HepG2 (cell line): ENCODE results near the gene RNF208. TPM values are rescaled to one million over a fixed set of nuclear protein-coding genes. Genes with fewer than 3 reads are reported as not detected.

Source experiments
- ATAC-seq: fragments of 200-7000 bp; cut with Tn5 transposase; 3 replicates; pipeline ENCODE4 v1.9.1; 2020; ENCODE audit warnings: mild to moderate bottlenecking, moderate library complexity
- BruUV-seq: library from RNA; stranded (reverse); fragments of 400-500 nt; replicated peaks from 2 replicates; lab custom pipeline; 2021; lab: Mats Ljungman, UMichigan
- CTCF ChIA-PET: fragments of 300-600 bp; formaldehyde crosslinking; extraction: SDS; loops from one replicate; lab custom pipeline; 2021; ENCODE audit warnings: low total read pairs, inconsistent platforms, low intra/inter-chr PET ratio; lab: Yijun Ruan, JAX
- POLR2A ChIA-PET: fragments of 350-600 bp; sonication (Branson Sonifier 250); formaldehyde crosslinking; loops from one replicate; lab custom pipeline; 2020; ENCODE audit warnings: antibody characterized with exemption, inconsistent platforms; lab: Yijun Ruan, JAX
- DNase-seq: peaks from one replicate; pipeline ENCODE4 v3.0.0-alpha.2; 2015; ENCODE audit warnings: low spot score
- FAIRE-seq: peaks from 3 replicates; lab custom pipeline; 2011; peaks lifted over from hg19 to GRCh38; lab: Jason Lieb, UNC
- H2AFZ ChIP-seq: one replicate; pipeline ENCODE4 v1.6.1; 2011; ENCODE audit warnings: low read length, inconsistent platforms
- H3K27ac ChIP-seq: fragments of 300-600 bp; 3 replicates; pipeline ENCODE4 v1.8.0; 2011; ENCODE audit warnings: mixed run types, mild to moderate bottlenecking, mixed read lengths, low read length, inconsistent platforms; ENCODE audit not compliant: insufficient read depth; ENCODE audit errors: extremely low read length
- H3K27me3 ChIP-seq, 2 experiments: fragments of 200-600 bp in 1 of 2; 2 replicates in 1 of 2; 3 replicates in 1 of 2; pipeline versions ENCODE4 v1.6.0 to v1.8.0; 2011; ENCODE audit warnings: low read length in 2 of 2, mild to moderate bottlenecking in 2 of 2, moderate library complexity in 2 of 2, inconsistent platforms in 1 of 2; ENCODE audit not compliant: insufficient read depth in 2 of 2, control insufficient read depth in 1 of 2
- H3K36me3 ChIP-seq, 2 experiments: fragments of 200-600 bp in 1 of 2; replicated peaks in 1 of 2; 2 replicates in 1 of 2; 3 replicates in 1 of 2; pipeline versions ENCODE4 v1.5.1 to v1.8.0; 2011; ENCODE audit warnings: low read length in 2 of 2, inconsistent platforms in 1 of 2; ENCODE audit not compliant: insufficient read depth in 2 of 2, control insufficient read depth in 1 of 2
- H3K4me1 ChIP-seq: 2 replicates; pipeline ENCODE4 v1.5.1; 2012; ENCODE audit warnings: low read length, inconsistent platforms; ENCODE audit not compliant: insufficient read depth
- H3K4me2 ChIP-seq: 2 replicates; pipeline ENCODE4 v1.6.0; 2011; ENCODE audit warnings: low read depth, low read length, inconsistent platforms
- H3K4me3 ChIP-seq, 3 experiments: fragments of 200-600 bp in 1 of 3; sonication (generic), shearing (Covaris generic) in 1 of 3; replicated peaks in 1 of 3; 2 replicates each; pipeline ENCODE4 v1.5.1; 2011 to 2016; ENCODE audit warnings: low read length in 3 of 3, inconsistent platforms in 2 of 3, low read depth in 2 of 3, mild to moderate bottlenecking in 2 of 3, control low read depth in 1 of 3, mixed read lengths in 1 of 3; ENCODE audit not compliant: insufficient read depth in 1 of 3
- H3K79me2 ChIP-seq: one replicate; pipeline ENCODE4 v1.6.1; 2011; ENCODE audit warnings: low read length, inconsistent platforms; ENCODE audit not compliant: insufficient read depth
- H3K9ac ChIP-seq: 2 replicates; pipeline ENCODE4 v1.6.0; 2011; ENCODE audit warnings: mild to moderate bottlenecking, low read depth, low read length, inconsistent platforms; ENCODE audit not compliant: insufficient read depth
- H3K9me3 ChIP-seq: 2 replicates; pipeline ENCODE4 v1.5.1; 2012; ENCODE audit warnings: mild to moderate bottlenecking, low read length
- H4K20me1 ChIP-seq: 2 replicates; pipeline ENCODE4 v1.6.0; 2011; ENCODE audit warnings: inconsistent platforms, mild to moderate bottlenecking, low read length, moderate library complexity; ENCODE audit not compliant: insufficient read depth
- CHD2 ChIP-seq: IDR thresholded peaks from 2 replicates; pipeline ENCODE4 v1.6.1; 2011; ENCODE audit warnings: low read depth, low read length, improper control_type of control experiment
- DNMT1 ChIP-seq: sonication (generic); formaldehyde crosslinking; IDR thresholded peaks from 2 replicates; pipeline ENCODE4 v1.5.1; 2020; ENCODE audit warnings: mild to moderate bottlenecking, missing genetic modification reagents
- KDM1A ChIP-seq: IDR thresholded peaks from 2 replicates; pipeline ENCODE4 v1.6.1; 2016; ENCODE audit warnings: missing compliant biosample characterization
- MEIS2 ChIP-seq: sonication (generic); formaldehyde crosslinking; IDR thresholded peaks from 2 replicates; pipeline ENCODE4 v1.9.0; 2021; ENCODE audit warnings: mild to moderate bottlenecking, missing genetic modification reagents
- NR2F2 ChIP-seq: IDR thresholded peaks from 2 replicates; pipeline ENCODE4 v1.6.1; 2012; ENCODE audit warnings: low read depth, inconsistent platforms, borderline replicate concordance
- ZFP41 ChIP-seq: sonication (generic); formaldehyde crosslinking; IDR thresholded peaks from 2 replicates; pipeline ENCODE4 v1.4.0; 2020; ENCODE audit warnings: mild to moderate bottlenecking, missing genetic modification reagents, borderline replicate concordance
- ZNF329 ChIP-seq: sonication (generic); formaldehyde crosslinking; IDR thresholded peaks from 2 replicates; pipeline ENCODE4 v1.9.0; 2021; ENCODE audit warnings: low read depth, mild to moderate bottlenecking, missing genetic modification reagents
- ZNF562 ChIP-seq: sonication (generic); formaldehyde crosslinking; IDR thresholded peaks from 2 replicates; pipeline ENCODE4 v1.8.0; 2022; ENCODE audit warnings: missing genetic modification reagents, borderline replicate concordance
- WGBS: methylation state at CpG from one replicate; pipeline ENCODE4 v1.1.6; 2017; ENCODE audit warnings: low lambda C conversion rate; 5-methylcytosine and 5-hydroxymethylcytosine counted together
- in situ Hi-C: cut with HindIII; loops from 2 replicates; pipeline ENCODE4 v1.10.0; 2017; ENCODE audit warnings: low pct_unique_long_range_greater_than_20kb; ENCODE audit not compliant: extremely low pct_ligation_motif_present
- intact Hi-C: fragments of 100-400 bp; cut with micrococcal nuclease; formaldehyde crosslinking; loops from one replicate; pipeline ENCODE4 v1.10.0; 2022; ENCODE audit not compliant: unreplicated experiment
- polyA plus RNA-seq, 8 experiments: library from polyadenylated mRNA; depleted of rRNA in 3 of 8; stranded (reverse) in 7 of 8; unstranded in 1 of 8; fragments of >200 nt; fragmentation: Illumina TruSeq in 4 of 8; extraction: Trizol in 4 of 8; gene quantifications; 2 replicates each; pipeline versions ENCODE4 v1.2.1 to v1.2.3, GENCODE V29; 2011 to 2016; ENCODE audit warnings: low read depth in 4 of 8, missing spikeins in 1 of 8, mixed read lengths in 1 of 8; ENCODE audit not compliant: insufficient read depth in 1 of 8
- total RNA-seq, 5 experiments: library from RNA; depleted of rRNA; stranded (reverse); fragments of >200 nt; fragmentation: Illumina TruSeq; extraction: Trizol; gene quantifications; 2 replicates each; pipeline ENCODE4 v1.2.3, GENCODE V29; 2016; ENCODE audit warnings: low read depth in 1 of 5
- TF ChIP-seq, protein P1 (sequence below): sonication (generic); formaldehyde crosslinking; conservative IDR thresholded peaks from 2 replicates; pipeline ENCODE4 v1.4.0; 2020; ENCODE audit warnings: missing genetic modification reagents

RNF208 gene
- total and polyA plus RNA-seq, 2 of the 13 experiments (the other 11 are each of a cell fraction or from before 2014, with no cell fraction given), result 1.6 to 2.1 TPM

GRCh38 chr9:137194388-137194787, 27.7 kb downstream of the RNF208 start:
- intact Hi-C loops (no loop called here), in situ Hi-C loops (no loop called here)
- H3K4me3 ChIP-seq, result no peak overlapping the region
- no peaks in the 10 kb centered on the region for H3K9me3 ChIP-seq
- H3K79me2 ChIP-seq, result peaks cover 50% of the 10 kb centered on the region
- no peak overlapping the region for H3K27ac ChIP-seq
- POLR2A ChIA-PET, result no interaction called here
- no peak for DNase-seq
- H3K4me1 ChIP-seq, result peaks cover 57% of the 10 kb centered on the region
- FAIRE-seq, result no peak
- no peaks in the 10 kb centered on the region; the same call in 1 of the 2 replicates for H4K20me1 ChIP-seq
- no peak overlapping the region for H3K9ac ChIP-seq
- H3K4me2 ChIP-seq, result 0 out of 2 replicates have a peak overlapping the region, but pooled peaks have one; percentile 90
- no peak for ATAC-seq
- WGBS, result 85% methylated on average over 11 of the region's 16 CpGs
- H3K36me3 ChIP-seq, result peaks cover 9 to 14% of the 10 kb centered on the region in 2 experiments; a peak in 3 of 5 replicates
- no peaks in the 10 kb centered on the region for H3K27me3 ChIP-seq
- CTCF ChIA-PET, result no interaction called here
- H2AFZ ChIP-seq, result no peak overlapping the region
- TF ChIP-seq MEIS2 (CRISPR knock-in tag) (no peak), ZNF329 (no peak), ZNF562 (CRISPR knock-in tag) (no peak), ZFP41 (CRISPR knock-in tag) (no peak), NR2F2 (no peak), DNMT1 (no peak), CHD2 (no peak), KDM1A (CRISPR knock-in tag) (no peak)
- TF ChIP-seq, protein P1, sequence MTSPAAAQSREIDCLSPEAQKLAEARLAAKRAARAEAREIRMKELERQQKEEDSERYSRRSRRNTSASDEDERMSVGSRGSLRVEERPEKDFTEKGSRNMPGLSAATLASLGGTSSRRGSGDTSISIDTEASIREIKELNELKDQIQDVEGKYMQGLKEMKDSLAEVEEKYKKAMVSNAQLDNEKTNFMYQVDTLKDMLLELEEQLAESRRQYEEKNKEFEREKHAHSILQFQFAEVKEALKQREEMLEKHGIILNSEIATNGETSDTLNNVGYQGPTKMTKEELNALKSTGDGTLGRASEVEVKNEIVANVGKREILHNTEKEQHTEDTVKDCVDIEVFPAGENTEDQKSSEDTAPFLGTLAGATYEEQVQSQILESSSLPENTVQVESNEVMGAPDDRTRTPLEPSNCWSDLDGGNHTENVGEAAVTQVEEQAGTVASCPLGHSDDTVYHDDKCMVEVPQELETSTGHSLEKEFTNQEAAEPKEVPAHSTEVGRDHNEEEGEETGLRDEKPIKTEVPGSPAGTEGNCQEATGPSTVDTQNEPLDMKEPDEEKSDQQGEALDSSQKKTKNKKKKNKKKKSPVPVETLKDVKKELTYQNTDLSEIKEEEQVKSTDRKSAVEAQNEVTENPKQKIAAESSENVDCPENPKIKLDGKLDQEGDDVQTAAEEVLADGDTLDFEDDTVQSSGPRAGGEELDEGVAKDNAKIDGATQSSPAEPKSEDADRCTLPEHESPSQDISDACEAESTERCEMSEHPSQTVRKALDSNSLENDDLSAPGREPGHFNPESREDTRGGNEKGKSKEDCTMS (CRISPR knock-in tag), result no peak
- TF ChIP-seq, all 625 proteins: peak for 0
- BruUV-seq, result no TSS peak
